ENCODE data around the gene ANO9.
"Not testable (repeated sequence)": the region's sequence is repeated elsewhere in the genome, so short reads cannot be mapped to it uniquely, and the experiment has no call there.

The ANO9 gene

GRCh38 chr11:398826-399225, 43.0 kb downstream of the ANO9 start:
- DNase-seq, result no peak

GRCh38 chr11:396948-397548, 44.8 kb downstream of the ANO9 start:
- DNase-seq, result no peak

GRCh38 chr11:396511-396947, 45.3 kb downstream of the ANO9 start:
- no peak for DNase-seq

GRCh38 chr11:395866-396265, 45.9 kb downstream of the ANO9 start:
- DNase-seq, result no peak

GRCh38 chr11:394858-395655, 46.8 kb downstream of the ANO9 start:
- no peak for DNase-seq

- DNase-seq, result peak; percentile 77
Measured at GRCh38 chr11:394034-394857, 47.6 kb downstream of the ANO9 start, which contains the start of gene PKP3. TSS of gene PKP3 (plus strand) at chr11:394209. CDS start at chr11:394293, 84 bp downstream.

GRCh38 chr11:393219-394033, 48.4 kb downstream of the ANO9 start:
- no peak for DNase-seq

- no peak for DNase-seq
Measured at GRCh38 chr11:392102-392777, 49.6 kb downstream of the ANO9 start.

GRCh38 chr11:391117-392017, 50.4 kb downstream of the ANO9 start:
- no peak for DNase-seq

GRCh38 chr11:390175-390574, 51.6 kb downstream of the ANO9 start:
- peak; percentile 24 for DNase-seq

GRCh38 chr11:389369-389768, 52.4 kb downstream of the ANO9 start:
- not testable (repeated sequence) for DNase-seq

- no peak for DNase-seq
Measured at GRCh38 chr11:387193-387793, 54.5 kb downstream of the ANO9 start.

- DNase-seq, result no peak
Measured at GRCh38 chr11:386483-386882, 55.3 kb downstream of the ANO9 start.

- DNase-seq, result no peak
Measured at GRCh38 chr11:385594-386351, 56.0 kb downstream of the ANO9 start.

GRCh38 chr11:384511-384910, 57.3 kb downstream of the ANO9 start:
- DNase-seq, result no peak

- no peak for DNase-seq
Measured at GRCh38 chr11:383431-383830, 58.4 kb downstream of the ANO9 start.

GRCh38 chr11:382081-382629, 59.7 kb downstream of the ANO9 start:
- DNase-seq, result no peak

- no peak for DNase-seq
Measured at GRCh38 chr11:381501-382072, 60.2 kb downstream of the ANO9 start.

GRCh38 chr11:380996-381395, 60.8 kb downstream of the ANO9 start:
- DNase-seq, result no peak

Measured in NCI-H2029 (cell line).